NCI-H146 treated with DMSO at 0.1 percent for 48 hours (cell line): Measurements from ENCODE around the gene GLMP.

Source experiments
- DNase-seq: peaks from one replicate; lab custom pipeline; 2025; ENCODE audit not compliant: unreplicated experiment; lab: John Stamatoyannopoulos, UW

The GLMP gene

DNA sequence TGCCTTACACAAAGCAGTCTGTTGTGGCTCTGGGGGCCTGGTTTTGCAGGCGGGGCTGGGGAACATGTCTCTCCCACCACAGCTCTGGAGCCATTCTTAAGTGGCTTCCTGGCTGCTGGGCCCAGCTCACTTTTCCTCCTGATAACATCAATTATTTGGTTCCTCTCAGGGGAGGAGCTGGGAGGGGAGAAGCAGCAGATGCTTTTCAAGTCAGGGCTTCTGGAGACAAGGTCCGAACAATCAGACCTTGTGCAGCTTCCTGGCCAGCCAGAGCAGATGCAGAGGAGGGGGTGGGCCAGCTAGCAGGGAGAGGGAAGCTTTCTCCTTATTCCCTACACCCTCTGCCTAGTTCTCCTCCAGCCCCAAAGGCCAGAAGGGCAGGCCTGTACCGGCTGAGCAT, 44.0 kb downstream of the GLMP start:
- no peak for DNase-seq

DNA sequence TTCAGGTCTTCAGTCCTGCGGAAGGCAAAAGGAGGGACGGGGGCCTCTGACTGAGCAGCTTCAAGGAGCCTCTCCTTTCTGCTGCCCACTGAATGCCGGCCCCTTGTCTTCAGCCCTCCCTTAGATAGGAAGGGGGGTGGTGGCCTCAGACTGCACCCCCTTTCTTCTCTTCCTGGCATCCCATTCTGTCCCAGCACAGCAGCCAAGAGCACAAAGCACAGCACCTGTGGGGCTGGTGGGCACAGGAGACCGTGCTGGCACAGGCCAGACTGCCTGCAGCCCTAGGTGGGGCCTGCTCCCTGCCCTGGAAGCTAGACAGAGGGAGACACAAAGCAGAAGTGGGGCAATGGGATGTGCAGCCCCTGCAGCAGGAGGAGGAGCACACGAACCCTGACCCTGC, 45.9 kb downstream of the GLMP start:
- no peak for DNase-seq

DNA sequence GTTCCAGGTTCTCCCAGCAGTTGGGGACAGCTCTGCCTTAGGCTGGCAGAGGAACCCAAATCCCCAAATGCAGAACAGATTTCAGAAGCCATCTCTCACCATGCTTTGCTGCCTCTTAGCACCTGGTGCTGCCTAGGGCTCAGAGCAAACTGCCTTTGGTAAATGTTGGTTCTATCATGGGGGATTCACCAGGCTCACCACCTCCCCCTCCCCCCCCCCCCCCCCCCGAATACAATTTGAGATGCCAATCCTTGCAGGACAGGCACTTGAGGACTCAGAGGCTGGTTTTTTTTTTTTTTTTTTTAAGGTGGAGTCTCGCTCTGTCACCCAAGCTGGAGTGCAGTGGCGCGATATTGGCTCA, 47.2 kb downstream of the GLMP start:
- DNase-seq = no peak

DNA sequence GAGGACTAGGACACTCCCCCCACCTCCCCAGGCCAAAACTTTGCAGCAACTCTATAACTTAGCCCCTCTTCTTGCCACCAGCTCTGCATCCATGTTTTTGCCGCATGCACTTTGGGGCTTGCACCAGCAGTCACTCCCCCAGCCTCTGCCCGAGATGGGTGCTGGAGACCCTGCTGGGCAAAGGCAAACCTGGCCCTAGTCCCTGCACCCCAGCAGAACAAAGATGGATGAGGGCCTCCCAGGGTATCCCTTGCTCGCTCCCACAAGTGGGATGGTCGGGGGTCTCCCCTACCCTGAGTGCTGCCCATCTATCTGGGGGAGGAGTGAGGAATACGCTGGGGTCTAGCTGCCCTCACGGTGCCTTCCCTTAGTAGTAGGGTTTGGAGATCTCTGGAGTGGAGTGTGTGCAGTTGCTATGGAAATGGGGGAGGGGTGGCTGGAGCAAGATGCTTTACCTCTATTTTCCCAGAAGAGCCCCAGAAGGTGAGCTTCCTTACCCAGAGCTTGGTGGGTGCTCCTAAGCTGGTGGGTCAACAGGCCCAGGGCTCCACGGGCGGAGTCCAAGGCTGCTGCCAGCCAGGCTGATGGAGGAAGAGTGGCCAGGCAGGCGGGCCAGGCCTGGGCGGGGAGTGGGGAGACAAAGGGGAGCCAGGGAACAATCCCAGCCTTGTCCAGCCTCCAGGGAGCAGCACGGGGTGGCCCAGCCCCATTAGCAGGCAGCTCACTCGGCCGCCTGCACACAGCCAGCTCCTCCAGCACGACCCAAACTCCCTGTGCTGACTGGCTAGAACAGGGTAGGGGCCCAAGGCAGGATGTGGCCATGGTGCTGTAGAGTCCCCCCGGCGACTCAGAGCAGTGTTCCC, 47.8 kb downstream of the GLMP start, which contains the start of gene PAQR6:
Gene PAQR6 (minus strand): TSS at position 597 of the 863 bp plus-strand sequence. CDS start 1,325 bp downstream, outside the sequence.
- DNase-seq = no peak

DNA sequence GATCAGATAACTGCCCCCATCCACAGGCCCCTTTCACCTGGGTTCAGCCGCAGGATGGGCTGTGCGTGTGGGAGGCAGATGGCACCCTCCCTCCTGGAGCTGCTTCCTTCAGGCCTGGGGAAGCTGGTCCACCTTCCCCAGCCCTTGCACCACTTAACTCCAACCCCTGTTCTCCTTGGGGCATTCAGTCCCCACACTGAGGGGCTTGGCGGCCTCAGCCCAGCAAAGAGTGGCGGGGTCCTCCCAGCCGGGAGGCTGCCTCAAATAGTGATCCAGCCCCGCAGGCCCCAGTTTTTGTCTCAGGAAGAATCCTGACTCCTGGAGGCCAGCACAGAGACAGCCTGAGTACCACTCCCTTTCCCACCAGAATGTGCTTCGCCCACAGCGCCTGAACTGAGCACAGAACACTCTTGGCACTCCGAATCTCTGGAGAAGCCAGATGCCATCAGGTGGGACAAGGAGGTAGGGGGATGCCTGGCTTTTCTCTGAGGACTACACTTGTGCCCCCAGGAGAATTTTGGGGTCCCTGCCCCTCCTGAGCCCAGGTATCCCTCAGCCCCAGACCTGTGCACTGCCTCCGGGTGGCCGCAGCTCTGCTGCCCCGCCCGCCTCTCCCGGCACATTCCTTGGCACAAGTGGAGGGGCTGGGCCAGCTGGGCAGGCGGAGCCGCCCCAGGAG, 48.6 kb downstream of the GLMP start:
- no peak for DNase-seq

DNA sequence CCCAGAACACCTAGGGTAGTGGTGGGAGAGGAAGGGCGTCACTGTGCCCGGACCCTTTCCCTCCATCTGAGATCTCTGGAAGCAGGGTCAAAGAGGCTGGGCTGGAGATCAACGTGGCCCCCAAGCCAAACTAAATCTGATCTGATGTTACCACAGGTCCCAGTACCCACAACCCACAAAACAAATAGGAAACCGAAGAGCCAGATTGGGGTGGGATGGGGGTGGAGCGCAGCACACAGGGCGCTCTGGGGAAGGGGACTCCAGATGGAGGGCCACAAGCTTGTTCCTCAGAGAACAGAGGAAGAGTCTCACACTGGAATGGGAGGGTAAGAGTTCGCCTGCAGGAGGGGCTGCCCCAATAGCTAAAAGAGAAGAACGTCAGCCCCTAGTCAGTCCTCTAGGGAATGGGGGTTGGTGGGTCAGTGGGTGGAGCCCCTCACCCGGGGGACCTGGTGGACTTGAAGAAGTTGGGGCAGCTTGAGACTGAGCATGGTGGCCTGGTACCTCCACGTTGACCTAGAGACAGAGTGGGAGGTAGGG, 49.2 kb downstream of the GLMP start:
- no peak for DNase-seq

DNA sequence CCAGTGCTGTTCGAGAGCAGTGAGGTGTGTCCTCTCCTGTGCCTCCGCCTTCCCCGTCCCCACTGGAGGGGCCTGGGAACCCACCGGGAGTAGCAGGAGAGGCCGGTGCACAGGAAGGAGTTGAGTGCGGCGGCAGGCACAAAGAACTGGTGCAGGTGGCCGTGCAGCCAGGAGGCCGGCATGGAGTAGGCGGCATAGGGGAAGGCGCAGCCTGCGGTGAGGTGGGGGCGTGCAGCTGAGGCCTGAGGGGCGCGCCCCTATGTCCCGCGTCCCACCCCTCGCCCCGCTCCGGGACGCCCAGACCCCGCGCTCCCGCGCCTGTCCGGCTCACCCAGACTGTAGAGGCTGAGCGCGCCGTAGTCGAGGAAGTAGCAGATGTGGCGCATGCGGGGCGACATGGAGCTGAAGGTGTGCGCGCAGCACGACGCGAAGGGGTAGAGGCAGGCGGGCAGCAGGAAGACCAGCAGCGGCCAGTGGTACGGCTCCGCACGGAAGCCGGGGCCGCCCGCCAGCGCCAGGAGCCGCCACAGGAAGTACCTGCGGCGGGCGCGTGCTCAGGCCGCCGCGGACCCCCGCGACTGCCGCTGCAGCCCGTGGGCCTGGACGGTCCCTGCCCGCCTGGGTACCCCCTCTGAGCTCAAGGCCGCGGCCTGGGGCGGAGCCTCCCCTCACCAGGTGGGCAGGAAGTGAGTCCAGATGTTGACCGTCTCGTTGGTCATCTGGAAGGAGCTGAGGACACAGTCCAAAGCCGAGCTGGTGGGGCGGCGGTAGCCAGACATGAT, 49.8 kb downstream of the GLMP start:
- peak; percentile 46 for DNase-seq

DNA sequence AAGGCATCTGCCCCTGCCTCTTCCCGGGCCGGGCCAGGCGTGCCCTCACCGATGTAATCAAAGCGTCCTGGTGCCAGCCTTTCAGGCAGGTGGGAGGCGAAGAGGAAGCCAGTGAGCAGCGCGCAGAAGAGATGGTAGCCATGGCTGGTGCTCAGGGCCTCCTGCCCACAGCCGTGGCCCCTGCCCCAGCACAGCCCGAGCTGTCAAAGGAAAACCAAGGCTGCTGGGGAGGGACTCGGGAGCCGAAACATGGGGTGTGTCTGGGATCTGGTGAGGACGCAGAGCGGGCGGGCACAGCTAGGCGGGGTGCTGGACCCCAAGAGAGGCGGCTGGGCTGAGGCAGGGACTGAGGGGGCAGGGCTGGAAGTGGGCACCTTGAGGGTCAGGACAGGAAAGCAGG, 50.8 kb downstream of the GLMP start:
- no peak for DNase-seq

DNA sequence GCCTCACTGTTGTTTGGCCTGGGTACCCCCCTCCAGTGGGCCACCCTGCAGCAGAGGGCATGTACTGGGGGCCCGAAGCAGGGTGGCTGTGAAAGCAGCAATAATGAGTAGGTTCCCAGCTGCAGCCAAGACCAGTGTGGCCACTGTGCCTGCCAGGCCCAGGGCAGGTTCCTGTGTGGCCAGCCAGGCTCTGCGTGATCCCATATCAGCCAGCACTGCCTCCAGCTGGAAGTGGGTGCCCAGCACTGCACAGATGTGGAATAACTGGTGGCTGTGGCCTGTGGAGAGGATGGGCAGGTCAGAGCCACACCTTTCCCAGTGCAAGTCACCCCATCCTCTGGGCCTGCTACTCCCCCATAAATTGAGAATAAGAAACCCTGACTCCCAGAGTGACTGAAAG, 51.4 kb downstream of the GLMP start:
- no peak for DNase-seq

DNA sequence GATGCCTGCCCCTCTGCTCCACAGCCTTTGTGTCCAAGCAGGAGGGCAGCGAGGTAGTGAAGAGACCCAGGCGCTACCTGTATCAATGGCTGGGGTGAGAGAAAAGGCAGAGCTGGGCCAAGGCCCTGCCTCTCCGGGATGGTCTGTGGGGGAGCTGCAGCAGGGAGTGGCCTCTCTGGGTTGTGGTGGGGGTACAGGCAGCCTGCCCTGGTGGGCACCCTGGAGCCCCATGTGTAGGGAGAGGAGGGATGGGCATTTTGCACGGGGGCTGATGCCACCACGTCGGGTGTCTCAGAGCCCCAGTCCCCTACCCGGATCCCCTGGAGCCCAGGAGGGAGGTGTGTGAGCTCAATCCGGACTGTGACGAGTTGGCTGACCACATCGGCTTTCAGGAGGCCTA, 52.7 kb downstream of the GLMP start:
- DNase-seq = no peak
